ENCODE results near the gene SH2D6. TPM values are rescaled to one million over a fixed set of nuclear protein-coding genes. Genes with fewer than 3 reads are reported as not detected.

Gene SH2D6
- polyA plus RNA-seq, 1 donor from 2014 or later: not detected

DNA sequence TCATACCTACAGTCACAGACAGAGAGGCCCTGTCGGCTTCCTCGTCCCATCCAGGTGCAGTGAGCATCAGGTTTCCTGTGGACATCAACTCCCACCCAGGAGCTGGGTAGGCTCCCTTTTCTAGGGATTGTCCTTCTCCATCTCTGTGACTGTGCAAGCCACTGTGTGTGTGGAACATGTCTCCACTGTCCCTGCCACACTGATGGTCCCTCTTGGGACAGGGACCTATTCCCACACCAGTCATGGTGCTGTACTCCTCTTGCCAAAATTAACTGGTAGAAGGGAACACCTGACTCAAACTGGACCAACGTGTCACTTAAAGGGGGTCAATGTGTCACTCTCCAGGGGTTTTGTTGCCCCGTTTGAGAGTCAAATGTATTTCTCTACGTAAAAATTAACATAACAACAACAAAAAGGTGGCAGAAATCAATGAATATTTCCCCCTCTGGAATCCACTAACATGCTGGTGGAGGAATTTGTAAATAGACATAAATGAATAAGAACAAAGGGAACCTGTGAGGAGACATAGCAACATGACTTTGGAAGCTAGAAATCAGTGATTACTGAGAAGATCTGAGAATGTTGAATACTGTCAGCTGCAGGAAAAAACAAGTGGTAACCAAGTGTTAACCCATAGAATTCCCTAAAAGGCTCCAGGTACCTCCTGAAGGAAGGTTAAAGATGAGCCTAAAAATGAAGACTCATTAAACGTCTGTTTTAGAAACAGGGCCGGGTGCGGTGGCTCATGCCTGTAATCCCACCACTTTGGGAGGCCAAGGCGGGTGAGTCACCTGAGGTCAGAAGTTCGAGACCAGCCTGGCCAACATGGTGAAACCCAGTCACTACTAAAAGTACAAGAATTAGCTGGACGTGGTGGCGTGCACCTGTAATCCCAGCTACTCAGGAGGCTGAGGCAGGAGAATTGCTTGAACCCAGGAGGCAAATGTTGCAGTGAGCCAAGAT is 40.4 kb downstream of the SH2D6 start:
- no peak overlapping the region for H3K27ac ChIP-seq (ENCODE audit: low read length)

GRCh38 chr2:85459771-85460170 is 41.3 kb downstream of the SH2D6 start:
- Histone ChIP-seq H2AFZ (ENCODE audit: low read depth, low read length) (no peak overlapping the region), H3K27ac (ENCODE audit: low read length) (no peak overlapping the region), H3K79me2 (replicated peaks; ENCODE audit: insufficient read depth, low read length) (no peaks in the 10 kb centered on the region), H3K9me3 (ENCODE audit: low read length) (no peaks in the 10 kb centered on the region), H3K9ac (ENCODE audit: low read length) (no peak overlapping the region), H3K4me3 (ENCODE audit: low read length) (no peak overlapping the region), H3F3A (ENCODE audit: insufficient read depth, low read length, poor library complexity, severe bottlenecking) (no peaks in the 10 kb centered on the region), H3K36me3 (ENCODE audit: insufficient read depth, low read length) (no peaks in the 10 kb centered on the region), H3K9me2 (ENCODE audit: insufficient read depth, low read length) (no peaks in the 10 kb centered on the region), H3K27me3 (ENCODE audit: insufficient read depth, low read depth, low read length) (no peaks in the 10 kb centered on the region), H4K20me1 (ENCODE audit: insufficient read depth) (no peaks in the 10 kb centered on the region), H3K4me2 (ENCODE audit: low read length) (no peak overlapping the region)
- TF ChIP-seq REST (IDR thresholded peaks at IDR 0.05; ENCODE audit: borderline replicate concordance) (no peak), SMC3 (conservative IDR thresholded peaks at IDR 0.05; ENCODE audit: poor library complexity) (no peak), EP300 (conservative IDR thresholded peaks at IDR 0.05; ENCODE audit: poor library complexity, severe bottlenecking) (no peak), TAF1 (IDR thresholded peaks at IDR 0.05; ENCODE audit: low read depth) (no peak)
- TF ChIP-seq, protein P1, sequence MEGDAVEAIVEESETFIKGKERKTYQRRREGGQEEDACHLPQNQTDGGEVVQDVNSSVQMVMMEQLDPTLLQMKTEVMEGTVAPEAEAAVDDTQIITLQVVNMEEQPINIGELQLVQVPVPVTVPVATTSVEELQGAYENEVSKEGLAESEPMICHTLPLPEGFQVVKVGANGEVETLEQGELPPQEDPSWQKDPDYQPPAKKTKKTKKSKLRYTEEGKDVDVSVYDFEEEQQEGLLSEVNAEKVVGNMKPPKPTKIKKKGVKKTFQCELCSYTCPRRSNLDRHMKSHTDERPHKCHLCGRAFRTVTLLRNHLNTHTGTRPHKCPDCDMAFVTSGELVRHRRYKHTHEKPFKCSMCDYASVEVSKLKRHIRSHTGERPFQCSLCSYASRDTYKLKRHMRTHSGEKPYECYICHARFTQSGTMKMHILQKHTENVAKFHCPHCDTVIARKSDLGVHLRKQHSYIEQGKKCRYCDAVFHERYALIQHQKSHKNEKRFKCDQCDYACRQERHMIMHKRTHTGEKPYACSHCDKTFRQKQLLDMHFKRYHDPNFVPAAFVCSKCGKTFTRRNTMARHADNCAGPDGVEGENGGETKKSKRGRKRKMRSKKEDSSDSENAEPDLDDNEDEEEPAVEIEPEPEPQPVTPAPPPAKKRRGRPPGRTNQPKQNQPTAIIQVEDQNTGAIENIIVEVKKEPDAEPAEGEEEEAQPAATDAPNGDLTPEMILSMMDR (IDR thresholded peaks at IDR 0.05; ENCODE audit: poor library complexity, severe bottlenecking): no peak

More for the DNA sequence above, 40.4 kb downstream of the SH2D6 start:
- Histone ChIP-seq H3K4me3 (ENCODE audit: low read length) (no peak overlapping the region), H3F3A (ENCODE audit: insufficient read depth, low read length, poor library complexity, severe bottlenecking) (no peaks in the 10 kb centered on the region), H3K4me2 (ENCODE audit: low read length) (no peak overlapping the region), H3K9me2 (ENCODE audit: insufficient read depth, low read length) (no peaks in the 10 kb centered on the region), H3K27me3 (ENCODE audit: insufficient read depth, low read depth, low read length) (no peaks in the 10 kb centered on the region), H4K20me1 (ENCODE audit: insufficient read depth) (no peaks in the 10 kb centered on the region), H3K9ac (ENCODE audit: low read length) (no peak overlapping the region), H3K36me3 (ENCODE audit: insufficient read depth, low read length) (no peaks in the 10 kb centered on the region), H2AFZ (ENCODE audit: low read depth, low read length) (no peak overlapping the region), H3K9me3 (ENCODE audit: low read length) (no peaks in the 10 kb centered on the region), H3K79me2 (replicated peaks; ENCODE audit: insufficient read depth, low read length) (no peaks in the 10 kb centered on the region)
- no peak for TF ChIP-seq REST (IDR thresholded peaks at IDR 0.05; ENCODE audit: borderline replicate concordance)
- no peak for TF ChIP-seq SMC3 (conservative IDR thresholded peaks at IDR 0.05; ENCODE audit: poor library complexity)
- no peak for TF ChIP-seq TAF1 (IDR thresholded peaks at IDR 0.05; ENCODE audit: low read depth)
- TF ChIP-seq, protein P1 (IDR thresholded peaks at IDR 0.05; ENCODE audit: poor library complexity, severe bottlenecking): no peak
- TF ChIP-seq EP300 (conservative IDR thresholded peaks at IDR 0.05; ENCODE audit: poor library complexity, severe bottlenecking): no peak
- no peak for TF ChIP-seq RAD21 (conservative IDR thresholded peaks at IDR 0.05)
- no peak for TF ChIP-seq MXI1 (conservative IDR thresholded peaks at IDR 0.05; ENCODE audit: poor library complexity, severe bottlenecking)
- TF ChIP-seq POLR2AphosphoS5 (IDR thresholded peaks at IDR 0.05): no peak
- TF ChIP-seq EZH2 (IDR thresholded peaks at IDR 0.05; ENCODE audit: borderline replicate concordance, insufficient read depth, low read length, poor library complexity, severe bottlenecking): no peak
